SK-N-SH treated with all-trans-retinoic acid at 6 μM for 48 hours (cell line): ENCODE data around the gene ADPRH.

ENCODE experiments used
- ATAC-seq: fragments of 200-7000 bp; cut with Tn5 transposase; 3 replicates; pipeline ENCODE4 v1.9.1; 2020; ENCODE audit warnings: mild to moderate bottlenecking, moderate library complexity
- BACH2 ChIP-seq: fragments of 250-450 bp; sonication (Bioruptor Pico); IDR thresholded peaks from 2 replicates; pipeline ENCODE4 v1.9.0; 2021; ENCODE audit warnings: mild to moderate bottlenecking, borderline replicate concordance
- CREB5 ChIP-seq: fragments of 250-450 bp; sonication (Bioruptor Pico); IDR thresholded peaks from 2 replicates; pipeline ENCODE4 v1.5.1; 2020; ENCODE audit warnings: low read depth, mild to moderate bottlenecking, moderate library complexity
- CSDC2 ChIP-seq: fragments of 250-450 bp; sonication (Bioruptor Pico); IDR thresholded peaks from 2 replicates; pipeline ENCODE4 v1.5.0; 2020; ENCODE audit warnings: mild to moderate bottlenecking, moderate library complexity
- CSRNP3 ChIP-seq: fragments of 250-450 bp; sonication (Bioruptor Pico); IDR thresholded peaks from 2 replicates; pipeline ENCODE4 v1.5.1; 2021; ENCODE audit warnings: mild to moderate bottlenecking, moderate library complexity
- ESRRG ChIP-seq: fragments of 250-450 bp; sonication (Bioruptor Pico); IDR thresholded peaks from 2 replicates; pipeline ENCODE4 v1.6.1; 2021; ENCODE audit warnings: mild to moderate bottlenecking
- GLIS3 ChIP-seq: fragments of 250-450 bp; sonication (Bioruptor Pico); IDR thresholded peaks from 2 replicates; pipeline ENCODE4 v1.5.0; 2020; ENCODE audit warnings: mild to moderate bottlenecking, moderate library complexity
- OSR1 ChIP-seq: fragments of 250-450 bp; sonication (Bioruptor Pico); IDR thresholded peaks from 2 replicates; pipeline ENCODE4 v1.8.0; 2022; ENCODE audit warnings: moderate library complexity, mild to moderate bottlenecking, inconsistent platforms
- PATZ1 ChIP-seq: fragments of 250-450 bp; sonication (Bioruptor Pico); IDR thresholded peaks from 2 replicates; pipeline ENCODE4 v1.8.0; 2020; ENCODE audit warnings: mild to moderate bottlenecking, moderate library complexity, borderline replicate concordance
- SNAI2 ChIP-seq: fragments of 250-450 bp; sonication (Bioruptor Pico); IDR thresholded peaks from 2 replicates; pipeline ENCODE4 v1.5.0; 2020; ENCODE audit warnings: mild to moderate bottlenecking, moderate library complexity
- ZC3H10 ChIP-seq: fragments of 250-450 bp; sonication (Bioruptor Pico); IDR thresholded peaks from 2 replicates; pipeline ENCODE4 v1.5.1; 2021; ENCODE audit warnings: mild to moderate bottlenecking, moderate library complexity
- ZFP3 ChIP-seq: fragments of 250-450 bp; sonication (Bioruptor Pico); IDR thresholded peaks from 2 replicates; pipeline ENCODE4 v1.5.0; 2020; ENCODE audit warnings: mild to moderate bottlenecking, moderate library complexity
- ZFP30 ChIP-seq: fragments of 450-650 bp; formaldehyde crosslinking; IDR thresholded peaks from 2 replicates; pipeline ENCODE4 v1.5.0; 2022; ENCODE audit warnings: mild to moderate bottlenecking, moderate library complexity
- ZNF70 ChIP-seq: fragments of 450-650 bp; formaldehyde crosslinking; IDR thresholded peaks from 2 replicates; pipeline ENCODE4 v1.5.0; 2020; ENCODE audit warnings: mild to moderate bottlenecking, moderate library complexity
- ZNF8 ChIP-seq: fragments of 450-650 bp; formaldehyde crosslinking; IDR thresholded peaks from 2 replicates; pipeline ENCODE4 v1.5.0; 2020; ENCODE audit warnings: mild to moderate bottlenecking, moderate library complexity
- TF ChIP-seq, protein P1 (sequence below): fragments of 250-450 bp; sonication (Bioruptor Pico); IDR thresholded peaks from 2 replicates; pipeline ENCODE4 v1.5.0; 2020; ENCODE audit warnings: mild to moderate bottlenecking, moderate library complexity

Gene ADPRH

DNA sequence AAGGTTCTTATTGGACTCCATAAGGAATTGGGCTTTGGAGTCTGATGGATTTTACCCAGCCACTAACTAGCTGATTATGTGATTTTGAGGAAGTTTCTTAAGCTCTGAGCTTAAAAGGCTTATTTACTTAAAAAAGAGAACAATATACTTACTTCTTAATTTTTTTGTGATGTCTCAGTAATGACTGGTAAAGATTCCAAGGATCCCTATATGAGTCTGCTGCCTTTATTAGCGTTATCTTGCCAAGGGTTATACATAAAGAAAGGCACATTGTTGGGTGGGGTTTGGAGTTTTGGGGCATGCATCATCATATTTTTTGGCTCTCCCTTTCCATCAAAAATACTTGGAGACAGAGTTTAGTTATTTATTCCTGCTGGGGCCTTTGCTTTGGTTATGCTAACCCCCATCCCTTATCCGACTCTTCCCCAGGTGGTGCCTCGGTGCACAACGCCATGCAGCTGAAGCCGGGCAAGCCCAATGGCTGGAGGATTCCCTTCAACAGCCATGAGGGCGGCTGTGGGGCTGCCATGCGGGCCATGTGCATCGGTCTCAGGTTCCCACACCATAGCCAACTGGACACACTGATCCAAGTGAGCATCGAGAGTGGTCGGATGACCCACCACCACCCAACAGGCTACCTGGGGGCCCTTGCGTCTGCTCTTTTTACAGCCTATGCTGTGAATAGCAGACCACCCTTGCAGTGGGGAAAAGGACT is 6.7 kb downstream of the ADPRH start (continued):
- TF ChIP-seq BACH2 (CRISPR knock-in tag): no peak
- TF ChIP-seq ZFP3 (CRISPR knock-in tag): no peak
- no peak for TF ChIP-seq ZFP30
- no peak for TF ChIP-seq SNAI2
- TF ChIP-seq GLIS3 (CRISPR knock-in tag): no peak
- TF ChIP-seq ZNF8: no peak
- no peak for TF ChIP-seq OSR1 (CRISPR knock-in tag)
- TF ChIP-seq CREB5 (CRISPR knock-in tag): no peak
- TF ChIP-seq ZC3H10 (CRISPR knock-in tag): no peak

DNA sequence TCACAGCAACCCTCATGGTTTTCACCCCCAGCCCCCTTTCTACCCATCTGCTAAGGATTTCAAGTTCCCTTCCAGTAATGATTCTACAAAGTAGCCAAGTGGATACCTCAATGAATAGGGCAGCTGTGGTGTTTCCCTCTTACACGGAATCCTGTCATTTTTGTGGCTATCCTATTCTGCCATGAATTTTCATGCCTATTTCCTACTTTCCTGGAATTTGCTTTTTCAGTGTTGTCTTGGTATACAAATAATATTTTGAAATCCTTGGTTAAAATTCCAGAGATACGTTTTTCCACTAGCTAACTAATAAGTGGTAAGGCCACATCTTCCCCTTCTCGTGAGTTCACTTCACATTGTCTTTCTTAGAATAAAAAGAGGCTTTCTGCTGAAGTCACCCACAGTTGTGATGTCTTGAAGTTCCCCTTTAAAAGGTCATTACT is 7.5 kb downstream of the ADPRH start:
- ATAC-seq: no peak
- TF ChIP-seq BACH2 (CRISPR knock-in tag) (no peak), ESRRG (CRISPR knock-in tag) (no peak), ZFP3 (CRISPR knock-in tag) (no peak), GLIS3 (CRISPR knock-in tag) (no peak), CSRNP3 (CRISPR knock-in tag) (no peak), SNAI2 (no peak)
- TF ChIP-seq, protein P1, sequence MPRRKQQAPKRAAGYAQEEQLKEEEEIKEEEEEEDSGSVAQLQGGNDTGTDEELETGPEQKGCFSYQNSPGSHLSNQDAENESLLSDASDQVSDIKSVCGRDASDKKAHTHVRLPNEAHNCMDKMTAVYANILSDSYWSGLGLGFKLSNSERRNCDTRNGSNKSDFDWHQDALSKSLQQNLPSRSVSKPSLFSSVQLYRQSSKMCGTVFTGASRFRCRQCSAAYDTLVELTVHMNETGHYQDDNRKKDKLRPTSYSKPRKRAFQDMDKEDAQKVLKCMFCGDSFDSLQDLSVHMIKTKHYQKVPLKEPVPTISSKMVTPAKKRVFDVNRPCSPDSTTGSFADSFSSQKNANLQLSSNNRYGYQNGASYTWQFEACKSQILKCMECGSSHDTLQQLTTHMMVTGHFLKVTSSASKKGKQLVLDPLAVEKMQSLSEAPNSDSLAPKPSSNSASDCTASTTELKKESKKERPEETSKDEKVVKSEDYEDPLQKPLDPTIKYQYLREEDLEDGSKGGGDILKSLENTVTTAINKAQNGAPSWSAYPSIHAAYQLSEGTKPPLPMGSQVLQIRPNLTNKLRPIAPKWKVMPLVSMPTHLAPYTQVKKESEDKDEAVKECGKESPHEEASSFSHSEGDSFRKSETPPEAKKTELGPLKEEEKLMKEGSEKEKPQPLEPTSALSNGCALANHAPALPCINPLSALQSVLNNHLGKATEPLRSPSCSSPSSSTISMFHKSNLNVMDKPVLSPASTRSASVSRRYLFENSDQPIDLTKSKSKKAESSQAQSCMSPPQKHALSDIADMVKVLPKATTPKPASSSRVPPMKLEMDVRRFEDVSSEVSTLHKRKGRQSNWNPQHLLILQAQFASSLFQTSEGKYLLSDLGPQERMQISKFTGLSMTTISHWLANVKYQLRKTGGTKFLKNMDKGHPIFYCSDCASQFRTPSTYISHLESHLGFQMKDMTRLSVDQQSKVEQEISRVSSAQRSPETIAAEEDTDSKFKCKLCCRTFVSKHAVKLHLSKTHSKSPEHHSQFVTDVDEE: no peak

- ATAC-seq: no peak; the same call in 2 of the 3 replicates
- TF ChIP-seq PATZ1 (CRISPR knock-in tag) (no peak), ZC3H10 (CRISPR knock-in tag) (no peak), BACH2 (CRISPR knock-in tag) (no peak), CREB5 (CRISPR knock-in tag) (no peak), ZNF70 (CRISPR knock-in tag) (no peak), CSDC2 (CRISPR knock-in tag) (no peak)
- TF ChIP-seq, protein P1: no peak
Observed at GRCh38 chr3:119588112-119588511, 8.8 kb downstream of the ADPRH start.
